Measurements from ENCODE around the gene PSTPIP1.

GRCh38 chr15:77064063-77064462, 69.1 kb downstream of the PSTPIP1 start:
- TF ChIP-seq CTCF (IDR thresholded peaks at IDR 0.05; ENCODE audit: poor library complexity), result no peak
- TF ChIP-seq EZH2 (IDR thresholded peaks at IDR 0.05; ENCODE audit: borderline replicate concordance), result no peak
- no peak for TF ChIP-seq EZH2phosphoT487 (IDR thresholded peaks at IDR 0.05; ENCODE audit: low read depth, severe bottlenecking, unreplicated experiment)
